ENCODE measurements around the gene PRXL2A.

DNA sequence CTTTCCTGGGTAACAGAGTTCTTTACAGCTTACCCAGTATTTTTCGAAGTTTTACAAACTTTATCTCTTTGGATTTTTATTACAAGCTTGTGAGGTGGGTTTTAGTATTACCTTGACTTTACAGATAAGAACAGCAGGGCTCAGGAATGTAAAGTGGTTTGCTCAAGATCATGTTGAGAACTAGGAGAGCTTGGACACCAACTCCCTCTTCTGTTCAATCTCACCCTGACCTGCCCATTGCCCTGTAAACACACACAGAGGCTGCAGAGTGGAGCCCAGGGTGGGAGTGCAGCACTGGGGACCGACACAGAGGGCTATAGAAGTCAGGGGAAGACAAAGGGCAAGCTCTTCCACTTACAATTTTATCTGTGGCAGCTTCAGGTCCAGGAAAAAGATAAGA, 41.2 kb downstream of the PRXL2A start:
- TF ChIP-seq, protein P1, sequence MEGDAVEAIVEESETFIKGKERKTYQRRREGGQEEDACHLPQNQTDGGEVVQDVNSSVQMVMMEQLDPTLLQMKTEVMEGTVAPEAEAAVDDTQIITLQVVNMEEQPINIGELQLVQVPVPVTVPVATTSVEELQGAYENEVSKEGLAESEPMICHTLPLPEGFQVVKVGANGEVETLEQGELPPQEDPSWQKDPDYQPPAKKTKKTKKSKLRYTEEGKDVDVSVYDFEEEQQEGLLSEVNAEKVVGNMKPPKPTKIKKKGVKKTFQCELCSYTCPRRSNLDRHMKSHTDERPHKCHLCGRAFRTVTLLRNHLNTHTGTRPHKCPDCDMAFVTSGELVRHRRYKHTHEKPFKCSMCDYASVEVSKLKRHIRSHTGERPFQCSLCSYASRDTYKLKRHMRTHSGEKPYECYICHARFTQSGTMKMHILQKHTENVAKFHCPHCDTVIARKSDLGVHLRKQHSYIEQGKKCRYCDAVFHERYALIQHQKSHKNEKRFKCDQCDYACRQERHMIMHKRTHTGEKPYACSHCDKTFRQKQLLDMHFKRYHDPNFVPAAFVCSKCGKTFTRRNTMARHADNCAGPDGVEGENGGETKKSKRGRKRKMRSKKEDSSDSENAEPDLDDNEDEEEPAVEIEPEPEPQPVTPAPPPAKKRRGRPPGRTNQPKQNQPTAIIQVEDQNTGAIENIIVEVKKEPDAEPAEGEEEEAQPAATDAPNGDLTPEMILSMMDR (IDR thresholded peaks at IDR 0.05) = no peak
- no peak for TF ChIP-seq POLR2AphosphoS5 (IDR thresholded peaks at IDR 0.05; ENCODE audit: low read depth, low read length)
- no peak for TF ChIP-seq EZH2phosphoT487 (IDR thresholded peaks at IDR 0.05; ENCODE audit: borderline replicate concordance, low read depth)

All from SK-N-SH (cell line).